Lower leg skin (tissue), 4 donors: ENCODE results near the gene RRAD. TPM values are rescaled to one million over a fixed set of nuclear protein-coding genes. Genes with fewer than 3 reads are reported as not detected.
"Not testable (repeated sequence)": the region's sequence is repeated elsewhere in the genome, so short reads cannot be mapped to it uniquely, and the experiment has no call there.

ENCODE experiments used
- DNase-seq, 2 donors: peaks; one replicate each; pipeline ENCODE4 v3.0.0-alpha.2; 2019; ENCODE audit warnings: low spot score in 2 of 2
- H3K4me3 ChIP-seq: fragments of 200-600 bp; sonication (generic); 2 replicates; pipeline ENCODE4 v1.5.1; 2017; ENCODE audit warnings: mild to moderate bottlenecking, low read depth; ENCODE audit not compliant: poor library complexity, severe bottlenecking
- CTCF ChIP-seq, 3 donors: fragments of 450-650 bp; IDR thresholded peaks; one replicate each; pipeline ENCODE4 v1.5.1; 2016; ENCODE audit warnings: antibody characterized with exemption in 3 of 3, mild to moderate bottlenecking in 3 of 3, moderate library complexity in 2 of 3
- POLR2A ChIP-seq, 2 donors: fragments of 450-650 bp; IDR thresholded peaks; one replicate each; pipeline ENCODE4 v1.6.1; 2016 to 2017; ENCODE audit warnings: antibody characterized with exemption in 2 of 2, mild to moderate bottlenecking in 1 of 2, moderate library complexity in 1 of 2
- WGBS, 2 donors: methylation state at CpG; one replicate each; pipeline ENCODE4 v1.1.5; 2018; 5-methylcytosine and 5-hydroxymethylcytosine counted together
- intact Hi-C: fragments of 100-400 bp; cut with DNase I; formaldehyde crosslinking; loops from one replicate; pipeline ENCODE4 v1.15.0; 2023; ENCODE audit warnings: low total_unique reads
- total RNA-seq, 4 donors: library from RNA; depleted of rRNA; stranded (reverse); fragments of >200 nt; gene quantifications; one replicate each; pipeline ENCODE4 v1.1.0, GENCODE V29; 2016

Gene RRAD
- total RNA-seq, 4 donors from 2014 or later = 5.9 to 34.3 (median 17.4) TPM

GRCh38 chr16:66936889-66937554, 11.7 kb upstream of the RRAD start:
- H3K4me3 ChIP-seq = no peak overlapping the region
- intact Hi-C loops = no loop called here
- DNase-seq = no peak
- no peak for TF ChIP-seq CTCF (IDR thresholded peaks at IDR 0.05)
- no peak for TF ChIP-seq POLR2A (IDR thresholded peaks at IDR 0.05)
- WGBS, 2 donors = 88 to 93% methylated on average over 4 of the region's 4 CpGs

- TF ChIP-seq CTCF (IDR thresholded peaks at IDR 0.05) (no peak), POLR2A (IDR thresholded peaks at IDR 0.05) (no peak)
- DNase-seq = no peak
- intact Hi-C loops = no loop called here
- H3K4me3 ChIP-seq = no peak overlapping the region
- WGBS, 2 donors = 74 to 78% methylated on average over 6 of the region's 6 CpGs
Measured at GRCh38 chr16:66936462-66936861, 11.1 kb upstream of the RRAD start.

GRCh38 chr16:66935314-66936011, 10.1 kb upstream of the RRAD start, which contains the start of gene CES2:
Gene CES2, plus strand, starts transcription at chr16:66935516. Its CDS starts 120 bp downstream, at chr16:66935636.
- 23 to 31% methylated on average over 36 to 44 of the region's 44 CpGs for WGBS, 2 donors
- intact Hi-C loops = no loop called here
- no peak for TF ChIP-seq POLR2A (IDR thresholded peaks at IDR 0.05)
- TF ChIP-seq CTCF (IDR thresholded peaks at IDR 0.05) = no peak
- H3K4me3 ChIP-seq = peak within 1 kb of the TSS; percentile 85
- DNase-seq = peak in 1 of 2 donors; percentile 52

GRCh38 chr16:66934839-66935313, 9.5 kb upstream of the RRAD start:
- DNase-seq, intact Hi-C loops: not testable (repeated sequence)
- H3K4me3 ChIP-seq = peak overlapping the region; percentile 85
- 2% methylated on average over 24 of the region's 24 CpGs for WGBS, 2 donors

GRCh38 chr16:66934138-66934838, 9.0 kb upstream of the RRAD start, which contains the start of gene CIAO2B:
Gene CIAO2B, minus strand, starts transcription at chr16:66934402. Its CDS starts 38 bp downstream, at chr16:66934364.
- TF ChIP-seq POLR2A (IDR thresholded peaks at IDR 0.05) = peak in 1 of 2 donors; percentile 42
- TF ChIP-seq CTCF (IDR thresholded peaks at IDR 0.05) = no peak
- peak; percentile 85 to 98 for DNase-seq
- H3K4me3 ChIP-seq = peak within 1 kb of the TSS; percentile 85
- intact Hi-C loops = no loop called here
- 0 to 1% methylated on average over 19 to 59 of the region's 76 CpGs for WGBS, 2 donors

GRCh38 chr16:66933776-66934137, 8.4 kb upstream of the RRAD start:
- WGBS, 2 donors = 1 to 2% methylated on average over 12 of the region's 12 CpGs
- intact Hi-C loops = no loop called here
- TF ChIP-seq CTCF (IDR thresholded peaks at IDR 0.05) = no peak
- peak overlapping the region; percentile 85 for H3K4me3 ChIP-seq
- DNase-seq = no peak
